ENCODE data around the gene CIB1. TPM values are rescaled to one million over a fixed set of nuclear protein-coding genes. Genes with fewer than 3 reads are reported as not detected.

The CIB1 gene
- total RNA-seq, 1 experiment from 2014 or later: 45.6 TPM

GRCh38 chr15:90231028-90232017 lies 2.4 kb downstream of the CIB1 start:
- BruUV-seq (replicated peaks): no TSS peak
- H3K9me3 Mint-ChIP-seq (ENCODE audit: unreplicated experiment): no peaks in the 10 kb centered on the region
- intact Hi-C loops (cut with micrococcal nuclease): loop anchor here (5.0 kb wide), 2 partner anchors 144 to 334 kb away; no protein-coding TSS in a partner anchor
- no peak for DNase-seq (ENCODE audit: unreplicated experiment)
- ChIA-PET POLR2A (interaction anchor here (0.6 to 4.7 kb wide), 9 partner anchors 10 to 467 kb away, joined by 3 to 66 read pairs (median 20); partner anchors contain the start of genes SEMA4B and TTLL13), CTCF (interaction anchor here (0.5 to 4.8 kb wide), 11 partner anchors 10 to 1135 kb away, joined by 3 to 48 read pairs (median 4); no protein-coding TSS in a partner anchor)
- TF ChIP-seq CTCF (IDR thresholded peaks at IDR 0.05; ENCODE audit: unreplicated experiment): no peak
- no peak overlapping the region for H3K4me3 Mint-ChIP-seq (ENCODE audit: unreplicated experiment)
- peak overlapping the region; percentile 42 for H3K27ac Mint-ChIP-seq (ENCODE audit: low read depth, unreplicated experiment)
- H3K36me3 Mint-ChIP-seq (ENCODE audit: insufficient read depth, unreplicated experiment): peaks cover 46% of the 10 kb centered on the region
- no peaks in the 10 kb centered on the region for H3K27me3 Mint-ChIP-seq (ENCODE audit: insufficient read depth, unreplicated experiment)
- peaks cover 19% of the 10 kb centered on the region for H3K4me1 Mint-ChIP-seq (ENCODE audit: insufficient read depth, unreplicated experiment)

DNA sequence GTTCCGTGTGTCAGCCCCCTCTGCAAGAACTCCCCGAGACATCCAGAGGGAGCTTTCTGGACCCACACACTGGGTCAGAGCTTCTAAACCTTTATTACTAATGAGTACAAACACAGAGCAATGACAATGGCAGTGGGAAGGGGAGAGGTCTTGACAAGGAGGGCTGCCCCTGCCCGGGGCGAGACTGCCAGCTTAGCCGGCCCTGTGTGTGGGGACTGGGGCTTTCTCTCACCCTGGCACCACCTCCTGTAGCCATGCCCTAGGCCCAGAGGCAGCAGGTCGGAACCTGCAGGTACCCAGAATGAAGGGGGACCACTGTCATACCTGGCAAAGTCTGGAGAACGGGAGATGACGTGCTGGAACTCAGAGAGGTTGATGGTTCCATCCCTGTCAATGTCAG lies 3.1 kb downstream of the CIB1 start:
- Mint-ChIP-seq H3K27me3 (ENCODE audit: insufficient read depth, unreplicated experiment) (no peaks in the 10 kb centered on the region), H3K4me3 (ENCODE audit: unreplicated experiment) (no peak overlapping the region), H3K4me1 (ENCODE audit: insufficient read depth, unreplicated experiment) (peaks cover 19% of the 10 kb centered on the region), H3K9me3 (ENCODE audit: unreplicated experiment) (no peaks in the 10 kb centered on the region), H3K36me3 (ENCODE audit: insufficient read depth, unreplicated experiment) (peaks cover 52% of the 10 kb centered on the region), H3K27ac (ENCODE audit: low read depth, unreplicated experiment) (no peak overlapping the region)
- CTCF ChIA-PET: interaction anchor here (0.5 to 4.8 kb wide), 4 partner anchors 9 to 1134 kb away, joined by 4 to 48 read pairs (median 6); no protein-coding TSS in a partner anchor
- no TSS peak for BruUV-seq (replicated peaks)
- intact Hi-C loops (cut with micrococcal nuclease): loop anchor here (5.0 kb wide), 2 partner anchors 143 to 333 kb away; no protein-coding TSS in a partner anchor
- no peak for TF ChIP-seq CTCF (IDR thresholded peaks at IDR 0.05; ENCODE audit: unreplicated experiment)
- POLR2A ChIA-PET: interaction anchor here (0.9 to 4.7 kb wide), 4 partner anchors 17 to 65 kb away, joined by 3 to 66 read pairs (median 34); no protein-coding TSS in a partner anchor
- no peak for DNase-seq (ENCODE audit: unreplicated experiment)

GRCh38 chr15:90230071-90230494 lies 3.7 kb downstream of the CIB1 start:
- peaks cover 17% of the 10 kb centered on the region for H3K4me1 Mint-ChIP-seq (ENCODE audit: insufficient read depth, unreplicated experiment)
- H3K4me3 Mint-ChIP-seq (ENCODE audit: unreplicated experiment): no peak overlapping the region
- H3K36me3 Mint-ChIP-seq (ENCODE audit: insufficient read depth, unreplicated experiment): peaks cover 57% of the 10 kb centered on the region
- CTCF ChIA-PET: interaction anchor here (1.6 to 4.8 kb wide), 3 partner anchors 9 to 86 kb away, joined by 6 to 48 read pairs (median 7); no protein-coding TSS in a partner anchor
- H3K9me3 Mint-ChIP-seq (ENCODE audit: unreplicated experiment): no peaks in the 10 kb centered on the region
- TF ChIP-seq CTCF (IDR thresholded peaks at IDR 0.05; ENCODE audit: unreplicated experiment): no peak
- intact Hi-C loops (cut with micrococcal nuclease): loop anchor here (5.0 kb wide), 2 partner anchors 143 to 333 kb away; no protein-coding TSS in a partner anchor
- POLR2A ChIA-PET: interaction anchor here (4.7 kb wide), 1 partner anchor 16 kb away, joined by 66 read pairs; no protein-coding TSS in a partner anchor
- H3K27me3 Mint-ChIP-seq (ENCODE audit: insufficient read depth, unreplicated experiment): no peaks in the 10 kb centered on the region
- H3K27ac Mint-ChIP-seq (ENCODE audit: low read depth, unreplicated experiment): no peak overlapping the region
- BruUV-seq (replicated peaks): no TSS peak
- no peak for DNase-seq (ENCODE audit: unreplicated experiment)

DNA sequence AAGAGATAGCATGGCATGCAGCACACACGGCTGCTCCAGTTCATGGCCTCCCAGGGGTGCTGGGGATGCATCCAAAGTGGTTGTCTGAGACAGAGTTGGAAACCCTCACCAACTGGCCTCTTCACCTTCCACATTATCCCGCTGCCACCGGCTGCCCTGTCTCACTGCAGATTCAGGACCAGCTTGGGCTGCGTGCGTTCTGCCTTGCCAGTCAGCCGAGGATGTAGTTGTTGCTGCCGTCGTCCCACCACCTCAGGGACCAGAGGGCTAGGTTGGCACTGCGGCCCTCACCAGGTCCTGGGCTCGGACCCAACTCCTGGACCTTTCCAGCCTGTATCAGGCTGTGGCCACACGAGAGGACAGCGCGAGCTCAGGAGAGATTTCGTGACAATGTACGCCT lies 4.8 kb downstream of the CIB1 start:
- no peak for DNase-seq (ENCODE audit: unreplicated experiment)
- peaks cover 11% of the 10 kb centered on the region for H3K4me1 Mint-ChIP-seq (ENCODE audit: insufficient read depth, unreplicated experiment)
- POLR2A ChIA-PET: interaction anchor here (0.6 to 1.3 kb wide), 3 partner anchors 12 to 33 kb away, joined by 3 read pairs; no protein-coding TSS in a partner anchor
- CTCF ChIA-PET: interaction anchor here (0.6 to 1.0 kb wide), 2 partner anchors 42 to 86 kb away, joined by 3 to 4 read pairs; no protein-coding TSS in a partner anchor
- H3K4me3 Mint-ChIP-seq (ENCODE audit: unreplicated experiment): no peak overlapping the region
- TF ChIP-seq CTCF (IDR thresholded peaks at IDR 0.05; ENCODE audit: unreplicated experiment): no peak
- intact Hi-C loops (cut with micrococcal nuclease): no loop called here
- peaks cover 67% of the 10 kb centered on the region for H3K36me3 Mint-ChIP-seq (ENCODE audit: insufficient read depth, unreplicated experiment)
- H3K9me3 Mint-ChIP-seq (ENCODE audit: unreplicated experiment): no peaks in the 10 kb centered on the region
- no peak overlapping the region for H3K27ac Mint-ChIP-seq (ENCODE audit: low read depth, unreplicated experiment)
- BruUV-seq (replicated peaks): TSS peak; percentile 20
- no peaks in the 10 kb centered on the region for H3K27me3 Mint-ChIP-seq (ENCODE audit: insufficient read depth, unreplicated experiment)

Data from MCF 10A (cell line).